HepG2 (cell line): ENCODE results near the gene NEK6. TPM values are rescaled to one million over a fixed set of nuclear protein-coding genes. Genes with fewer than 3 reads are reported as not detected.

Experiments used
- ATAC-seq: fragments of 200-7000 bp; cut with Tn5 transposase; 3 replicates; pipeline ENCODE4 v1.9.1; 2020; ENCODE audit warnings: mild to moderate bottlenecking, moderate library complexity
- BruUV-seq: library from RNA; stranded (reverse); fragments of 400-500 nt; replicated peaks from 2 replicates; lab custom pipeline; 2021; lab: Mats Ljungman, UMichigan
- CTCF ChIA-PET: fragments of 300-600 bp; formaldehyde crosslinking; extraction: SDS; loops from one replicate; lab custom pipeline; 2021; ENCODE audit warnings: low total read pairs, inconsistent platforms, low intra/inter-chr PET ratio; lab: Yijun Ruan, JAX
- POLR2A ChIA-PET: fragments of 350-600 bp; sonication (Branson Sonifier 250); formaldehyde crosslinking; loops from one replicate; lab custom pipeline; 2020; ENCODE audit warnings: antibody characterized with exemption, inconsistent platforms; lab: Yijun Ruan, JAX
- DNase-seq: peaks from one replicate; pipeline ENCODE4 v3.0.0-alpha.2; 2015; ENCODE audit warnings: low spot score
- FAIRE-seq: peaks from 3 replicates; lab custom pipeline; 2011; peaks lifted over from hg19 to GRCh38; lab: Jason Lieb, UNC
- H2AFZ ChIP-seq: one replicate; pipeline ENCODE4 v1.6.1; 2011; ENCODE audit warnings: low read length, inconsistent platforms
- H3K27ac ChIP-seq: fragments of 300-600 bp; 3 replicates; pipeline ENCODE4 v1.8.0; 2011; ENCODE audit warnings: mixed run types, mild to moderate bottlenecking, mixed read lengths, low read length, inconsistent platforms; ENCODE audit not compliant: insufficient read depth; ENCODE audit errors: extremely low read length
- H3K27me3 ChIP-seq, 2 experiments: fragments of 200-600 bp in 1 of 2; 2 replicates in 1 of 2; 3 replicates in 1 of 2; pipeline versions ENCODE4 v1.6.0 to v1.8.0; 2011; ENCODE audit warnings: low read length in 2 of 2, mild to moderate bottlenecking in 2 of 2, moderate library complexity in 2 of 2, inconsistent platforms in 1 of 2; ENCODE audit not compliant: insufficient read depth in 2 of 2, control insufficient read depth in 1 of 2
- H3K36me3 ChIP-seq, 2 experiments: fragments of 200-600 bp in 1 of 2; replicated peaks in 1 of 2; 2 replicates in 1 of 2; 3 replicates in 1 of 2; pipeline versions ENCODE4 v1.5.1 to v1.8.0; 2011; ENCODE audit warnings: low read length in 2 of 2, inconsistent platforms in 1 of 2; ENCODE audit not compliant: insufficient read depth in 2 of 2, control insufficient read depth in 1 of 2
- H3K4me1 ChIP-seq: 2 replicates; pipeline ENCODE4 v1.5.1; 2012; ENCODE audit warnings: low read length, inconsistent platforms; ENCODE audit not compliant: insufficient read depth
- H3K4me2 ChIP-seq: 2 replicates; pipeline ENCODE4 v1.6.0; 2011; ENCODE audit warnings: low read depth, low read length, inconsistent platforms
- H3K4me3 ChIP-seq, 3 experiments: fragments of 200-600 bp in 1 of 3; sonication (generic), shearing (Covaris generic) in 1 of 3; replicated peaks in 1 of 3; 2 replicates each; pipeline ENCODE4 v1.5.1; 2011 to 2016; ENCODE audit warnings: low read length in 3 of 3, inconsistent platforms in 2 of 3, low read depth in 2 of 3, mild to moderate bottlenecking in 2 of 3, control low read depth in 1 of 3, mixed read lengths in 1 of 3; ENCODE audit not compliant: insufficient read depth in 1 of 3
- H3K79me2 ChIP-seq: one replicate; pipeline ENCODE4 v1.6.1; 2011; ENCODE audit warnings: low read length, inconsistent platforms; ENCODE audit not compliant: insufficient read depth
- H3K9ac ChIP-seq: 2 replicates; pipeline ENCODE4 v1.6.0; 2011; ENCODE audit warnings: mild to moderate bottlenecking, low read depth, low read length, inconsistent platforms; ENCODE audit not compliant: insufficient read depth
- H3K9me3 ChIP-seq: 2 replicates; pipeline ENCODE4 v1.5.1; 2012; ENCODE audit warnings: mild to moderate bottlenecking, low read length
- H4K20me1 ChIP-seq: 2 replicates; pipeline ENCODE4 v1.6.0; 2011; ENCODE audit warnings: inconsistent platforms, mild to moderate bottlenecking, low read length, moderate library complexity; ENCODE audit not compliant: insufficient read depth
- DRAP1 ChIP-seq: IDR thresholded peaks from 2 replicates; pipeline ENCODE4 v1.6.1; 2016; ENCODE audit warnings: missing genetic modification reagents, missing compliant biosample characterization
- FOXO1 ChIP-seq: sonication (generic); formaldehyde crosslinking; IDR thresholded peaks from 2 replicates; pipeline ENCODE4 v1.4.0; 2020; ENCODE audit warnings: missing genetic modification reagents
- NFE2L1 ChIP-seq: sonication (generic); formaldehyde crosslinking; IDR thresholded peaks from 2 replicates; pipeline ENCODE4 v1.4.0; 2020; ENCODE audit warnings: missing genetic modification reagents, mild to moderate bottlenecking, borderline replicate concordance
- PCBP2 ChIP-seq: fragments of 200-400 bp; formaldehyde crosslinking; optimal IDR thresholded peaks from 2 replicates; pipeline ENCODE3; 2018; ENCODE audit warnings: low read length, low read depth; ENCODE audit not compliant: poor library complexity, severe bottlenecking
- PRDM15 ChIP-seq: sonication (generic); formaldehyde crosslinking; IDR thresholded peaks from 2 replicates; pipeline ENCODE4 v1.4.0; 2020; ENCODE audit warnings: missing genetic modification reagents
- SOX6 ChIP-seq, 2 experiments: fragments of 450-650 bp in 1 of 2; sonication (generic) in 1 of 2; formaldehyde crosslinking in 1 of 2; IDR thresholded peaks; 2 replicates each; pipeline versions ENCODE4 v1.4.0 to v1.6.1; 2017 to 2020; ENCODE audit warnings: antibody characterized with exemption in 1 of 2, mild to moderate bottlenecking in 1 of 2, missing genetic modification reagents in 1 of 2
- SRSF9 ChIP-seq: fragments of 200-400 bp; formaldehyde crosslinking; IDR thresholded peaks from 2 replicates; pipeline ENCODE4 v1.6.1; 2018; ENCODE audit warnings: borderline replicate concordance, mild to moderate bottlenecking, low read depth, low read length; ENCODE audit not compliant: insufficient read depth, poor library complexity, severe bottlenecking
- TMF1 ChIP-seq: sonication (generic); formaldehyde crosslinking; IDR thresholded peaks from 2 replicates; pipeline ENCODE4 v1.8.1; 2022; ENCODE audit warnings: low read depth, missing genetic modification reagents
- XRCC5 ChIP-seq: fragments of 200-400 bp; formaldehyde crosslinking; optimal IDR thresholded peaks from 2 replicates; pipeline ENCODE3; 2017; ENCODE audit warnings: mild to moderate bottlenecking, low read length
- ZBTB3 ChIP-seq: sonication (generic); formaldehyde crosslinking; IDR thresholded peaks from 2 replicates; pipeline ENCODE4 v1.4.0; 2020; ENCODE audit warnings: low read depth, mild to moderate bottlenecking, moderate library complexity, missing genetic modification reagents, borderline replicate concordance
- ZNF839 ChIP-seq: sonication (generic); formaldehyde crosslinking; IDR thresholded peaks from 2 replicates; pipeline ENCODE4 v1.4.0; 2020; ENCODE audit warnings: missing genetic modification reagents, mild to moderate bottlenecking, borderline replicate concordance
- whole genome bisulfite sequencing: methylation state at CpG from one replicate; pipeline ENCODE4 v1.1.6; 2017; ENCODE audit warnings: low lambda C conversion rate; 5-methylcytosine and 5-hydroxymethylcytosine counted together
- in situ Hi-C: cut with HindIII; loops from 2 replicates; pipeline ENCODE4 v1.10.0; 2017; ENCODE audit warnings: low pct_unique_long_range_greater_than_20kb; ENCODE audit not compliant: extremely low pct_ligation_motif_present
- intact Hi-C: fragments of 100-400 bp; cut with micrococcal nuclease; formaldehyde crosslinking; loops from one replicate; pipeline ENCODE4 v1.10.0; 2022; ENCODE audit not compliant: unreplicated experiment
- polyA plus RNA-seq, 8 experiments: library from polyadenylated mRNA; depleted of rRNA in 3 of 8; stranded (reverse) in 7 of 8; unstranded in 1 of 8; fragments of >200 nt; fragmentation: Illumina TruSeq in 4 of 8; extraction: Trizol in 4 of 8; gene quantifications; 2 replicates each; pipeline versions ENCODE4 v1.2.1 to v1.2.3, GENCODE V29; 2011 to 2016; ENCODE audit warnings: low read depth in 4 of 8, missing spikeins in 1 of 8, mixed read lengths in 1 of 8; ENCODE audit not compliant: insufficient read depth in 1 of 8
- total RNA-seq, 5 experiments: library from RNA; depleted of rRNA; stranded (reverse); fragments of >200 nt; fragmentation: Illumina TruSeq; extraction: Trizol; gene quantifications; 2 replicates each; pipeline ENCODE4 v1.2.3, GENCODE V29; 2016; ENCODE audit warnings: low read depth in 1 of 5
- TF ChIP-seq, protein P1 (sequence below): sonication (generic); formaldehyde crosslinking; IDR thresholded peaks from 2 replicates; pipeline ENCODE4 v1.4.0; 2020; ENCODE audit warnings: missing genetic modification reagents
- TF ChIP-seq, protein P2 (sequence below): sonication (generic); formaldehyde crosslinking; IDR thresholded peaks from 2 replicates; pipeline ENCODE4 v1.8.1; 2022; ENCODE audit warnings: mild to moderate bottlenecking, missing genetic modification reagents

NEK6 gene
- total and polyA plus RNA-seq, 2 of the 13 experiments (the other 11 are each of a cell fraction or from before 2014, with no cell fraction given): 30.4 to 119 TPM

- H2AFZ ChIP-seq: no peak overlapping the region
- DNase-seq (no peak), ATAC-seq (no peak), FAIRE-seq (no peak)
- POLR2A ChIA-PET: no interaction called here
- BruUV-seq: no TSS peak
- CTCF ChIA-PET: no interaction called here
- H3K4me1 ChIP-seq: peaks cover 14% of the 10 kb centered on the region
- no peak overlapping the region for H3K4me2 ChIP-seq
- in situ Hi-C loops: no loop called here
- H3K4me3 ChIP-seq: no peak overlapping the region
- H3K27me3 ChIP-seq: no peaks in the 10 kb centered on the region
- no peaks in the 10 kb centered on the region for H4K20me1 ChIP-seq
- H3K9me3 ChIP-seq: no peaks in the 10 kb centered on the region
- WGBS: over 99% methylated on average over 8 of the region's 8 CpGs
- intact Hi-C loops: no loop called here
- H3K36me3 ChIP-seq: peaks cover 48 to 92% of the 10 kb centered on the region in 2 experiments
- no peak overlapping the region for H3K27ac ChIP-seq
- H3K79me2 ChIP-seq: no peaks in the 10 kb centered on the region
- H3K9ac ChIP-seq: no peak overlapping the region
- TF ChIP-seq TMF1 (no peak), DRAP1 (CRISPR knock-in tag) (no peak), SRSF9 (no peak), NFE2L1 (no peak), ZNF839 (CRISPR knock-in tag) (no peak), SOX6 (IDR thresholded peaks at IDR 0.05) (no peak), SOX6 (CRISPR knock-in tag; IDR thresholded peaks at IDR 0.05) (no peak), PRDM15 (CRISPR knock-in tag) (no peak), PCBP2 (no peak), ZBTB3 (no peak), FOXO1 (no peak), XRCC5 (no peak)
- TF ChIP-seq, protein P1, sequence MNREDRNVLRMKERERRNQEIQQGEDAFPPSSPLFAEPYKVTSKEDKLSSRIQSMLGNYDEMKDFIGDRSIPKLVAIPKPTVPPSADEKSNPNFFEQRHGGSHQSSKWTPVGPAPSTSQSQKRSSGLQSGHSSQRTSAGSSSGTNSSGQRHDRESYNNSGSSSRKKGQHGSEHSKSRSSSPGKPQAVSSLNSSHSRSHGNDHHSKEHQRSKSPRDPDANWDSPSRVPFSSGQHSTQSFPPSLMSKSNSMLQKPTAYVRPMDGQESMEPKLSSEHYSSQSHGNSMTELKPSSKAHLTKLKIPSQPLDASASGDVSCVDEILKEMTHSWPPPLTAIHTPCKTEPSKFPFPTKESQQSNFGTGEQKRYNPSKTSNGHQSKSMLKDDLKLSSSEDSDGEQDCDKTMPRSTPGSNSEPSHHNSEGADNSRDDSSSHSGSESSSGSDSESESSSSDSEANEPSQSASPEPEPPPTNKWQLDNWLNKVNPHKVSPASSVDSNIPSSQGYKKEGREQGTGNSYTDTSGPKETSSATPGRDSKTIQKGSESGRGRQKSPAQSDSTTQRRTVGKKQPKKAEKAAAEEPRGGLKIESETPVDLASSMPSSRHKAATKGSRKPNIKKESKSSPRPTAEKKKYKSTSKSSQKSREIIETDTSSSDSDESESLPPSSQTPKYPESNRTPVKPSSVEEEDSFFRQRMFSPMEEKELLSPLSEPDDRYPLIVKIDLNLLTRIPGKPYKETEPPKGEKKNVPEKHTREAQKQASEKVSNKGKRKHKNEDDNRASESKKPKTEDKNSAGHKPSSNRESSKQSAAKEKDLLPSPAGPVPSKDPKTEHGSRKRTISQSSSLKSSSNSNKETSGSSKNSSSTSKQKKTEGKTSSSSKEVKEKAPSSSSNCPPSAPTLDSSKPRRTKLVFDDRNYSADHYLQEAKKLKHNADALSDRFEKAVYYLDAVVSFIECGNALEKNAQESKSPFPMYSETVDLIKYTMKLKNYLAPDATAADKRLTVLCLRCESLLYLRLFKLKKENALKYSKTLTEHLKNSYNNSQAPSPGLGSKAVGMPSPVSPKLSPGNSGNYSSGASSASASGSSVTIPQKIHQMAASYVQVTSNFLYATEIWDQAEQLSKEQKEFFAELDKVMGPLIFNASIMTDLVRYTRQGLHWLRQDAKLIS (CRISPR knock-in tag): no peak
- TF ChIP-seq, protein P2, sequence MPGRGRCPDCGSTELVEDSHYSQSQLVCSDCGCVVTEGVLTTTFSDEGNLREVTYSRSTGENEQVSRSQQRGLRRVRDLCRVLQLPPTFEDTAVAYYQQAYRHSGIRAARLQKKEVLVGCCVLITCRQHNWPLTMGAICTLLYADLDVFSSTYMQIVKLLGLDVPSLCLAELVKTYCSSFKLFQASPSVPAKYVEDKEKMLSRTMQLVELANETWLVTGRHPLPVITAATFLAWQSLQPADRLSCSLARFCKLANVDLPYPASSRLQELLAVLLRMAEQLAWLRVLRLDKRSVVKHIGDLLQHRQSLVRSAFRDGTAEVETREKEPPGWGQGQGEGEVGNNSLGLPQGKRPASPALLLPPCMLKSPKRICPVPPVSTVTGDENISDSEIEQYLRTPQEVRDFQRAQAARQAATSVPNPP (CRISPR knock-in tag): no peak
Measured at GRCh38 chr9:124349267-124349666, 91.5 kb downstream of the NEK6 start.
